SHP77 (cell line): Measurements from ENCODE around the gene THSD7B.
A peak's percentile ranks its signal among the peaks of the same experiment; 100 is the strongest.

ENCODE experiments used
- DNase-seq, 2 experiments: peaks; one replicate each; lab custom pipeline; 2025; lab: John Stamatoyannopoulos, UW

Gene THSD7B

GRCh38 chr2:137199751-137200150 is 434.4 kb downstream of the THSD7B start:
- DNase-seq: no peak

GRCh38 chr2:137202318-137202717 is 437.0 kb downstream of the THSD7B start:
- no peak for DNase-seq

- no peak for DNase-seq
Measured at GRCh38 chr2:137205324-137205723, 440.0 kb downstream of the THSD7B start.

- DNase-seq: no peak
Measured at GRCh38 chr2:137206069-137206468, 440.7 kb downstream of the THSD7B start.

GRCh38 chr2:137207030-137207429 is 441.7 kb downstream of the THSD7B start:
- DNase-seq: no peak

- no peak for DNase-seq
Measured at GRCh38 chr2:137208431-137208891, 443.1 kb downstream of the THSD7B start.

- DNase-seq: no peak
Measured at GRCh38 chr2:137210039-137210438, 444.7 kb downstream of the THSD7B start.

GRCh38 chr2:137211761-137212160 is 446.4 kb downstream of the THSD7B start:
- DNase-seq: no peak

- DNase-seq: no peak
Measured at GRCh38 chr2:137220438-137220993, 455.2 kb downstream of the THSD7B start.

- DNase-seq: no peak
Measured at GRCh38 chr2:137221797-137222492, 456.6 kb downstream of the THSD7B start.

GRCh38 chr2:137223722-137224121 is 458.4 kb downstream of the THSD7B start:
- no peak for DNase-seq

GRCh38 chr2:137228566-137228965 is 463.2 kb downstream of the THSD7B start:
- DNase-seq: no peak

- no peak for DNase-seq
Measured at GRCh38 chr2:137229834-137230233, 464.5 kb downstream of the THSD7B start.

GRCh38 chr2:137231628-137232027 is 466.3 kb downstream of the THSD7B start:
- DNase-seq: peak; percentile 72 to 73

- DNase-seq: no peak
Measured at GRCh38 chr2:137232076-137232475, 466.7 kb downstream of the THSD7B start.

GRCh38 chr2:137233091-137233490 is 467.7 kb downstream of the THSD7B start:
- DNase-seq: no peak

- no peak for DNase-seq
Measured at GRCh38 chr2:137237055-137237454, 471.7 kb downstream of the THSD7B start.

GRCh38 chr2:137238065-137238464 is 472.7 kb downstream of the THSD7B start:
- DNase-seq: no peak

- DNase-seq: no peak
Measured at GRCh38 chr2:137249463-137250130, 484.3 kb downstream of the THSD7B start.

GRCh38 chr2:137250401-137250800 is 485.1 kb downstream of the THSD7B start:
- DNase-seq: no peak

- no peak for DNase-seq
Measured at GRCh38 chr2:137251045-137251444, 485.7 kb downstream of the THSD7B start.

GRCh38 chr2:137252934-137253333 is 487.6 kb downstream of the THSD7B start:
- DNase-seq: no peak

GRCh38 chr2:137254052-137254451 is 488.7 kb downstream of the THSD7B start:
- no peak for DNase-seq
